HEK293 (cell line): ENCODE data around the gene RASGRP3.

Experiments
- CTCF ChIA-PET: fragments of 350-600 bp; formaldehyde crosslinking; extraction: SDS; loops from one replicate; lab custom pipeline; 2021; ENCODE audit warnings: antibody characterized with exemption; lab: Yijun Ruan, JAX
- POLR2A ChIA-PET: fragments of 300-600 bp; formaldehyde crosslinking; extraction: SDS; loops from one replicate; lab custom pipeline; 2020; ENCODE audit warnings: antibody characterized with exemption, inconsistent platforms; lab: Yijun Ruan, JAX
- H3K27ac ChIP-seq: fragments of 200-500 bp; sonication (Bioruptor generic); 2 replicates; pipeline ENCODE4 v1.5.1; 2014; ENCODE audit warnings: low read depth, low read length, control low read depth, inconsistent platforms; ENCODE audit errors: extremely low read depth
- H3K36me3 ChIP-seq, 2 experiments: fragments of 200-500 bp in 1 of 2; sonication (Bioruptor generic) in 1 of 2; 1 replicate in 1 of 2; 2 replicates in 1 of 2; pipeline ENCODE4 v1.5.1; 2014 to 2017; ENCODE audit warnings: inconsistent platforms in 2 of 2, low read length in 2 of 2; ENCODE audit not compliant: control insufficient read depth in 2 of 2, insufficient read depth in 1 of 2
- H3K4me1 ChIP-seq: fragments of 200-500 bp; sonication (Bioruptor generic); 2 replicates; pipeline ENCODE4 v1.5.1; 2014; ENCODE audit warnings: mild to moderate bottlenecking, low read length, inconsistent platforms; ENCODE audit not compliant: control insufficient read depth, insufficient read depth
- H3K4me3 ChIP-seq: 2 replicates; pipeline ENCODE4 v1.5.1; 2011; ENCODE audit warnings: low read depth, mild to moderate bottlenecking, control low read depth, low read length, moderate library complexity
- H3K9me3 ChIP-seq: fragments of 200-500 bp; sonication (Bioruptor generic); 2 replicates; pipeline ENCODE4 v1.5.1; 2014; ENCODE audit warnings: low read depth, low read length, inconsistent platforms; ENCODE audit not compliant: control insufficient read depth, insufficient read depth
- EGR2 ChIP-seq: fragments of 450-650 bp; formaldehyde crosslinking; IDR thresholded peaks from 2 replicates; pipeline ENCODE4 v1.5.1; 2016; ENCODE audit warnings: low read depth, missing biosample characterization, missing genetic modification characterization
- ELK4 ChIP-seq: IDR thresholded peaks from 2 replicates; pipeline ENCODE4 v1.6.1; 2011; ENCODE audit warnings: mild to moderate bottlenecking, low read depth, low read length, borderline replicate concordance
- PRDM4 ChIP-seq: fragments of 450-650 bp; formaldehyde crosslinking; IDR thresholded peaks from 2 replicates; pipeline ENCODE4 v1.5.1; 2017; ENCODE audit warnings: missing biosample characterization, missing genetic modification characterization
- RBAK ChIP-seq: fragments of 450-650 bp; formaldehyde crosslinking; IDR thresholded peaks from 2 replicates; pipeline ENCODE4 v1.5.1; 2016; ENCODE audit warnings: missing biosample characterization, missing genetic modification characterization
- SP2 ChIP-seq: fragments of 450-650 bp; formaldehyde crosslinking; IDR thresholded peaks from 2 replicates; pipeline ENCODE4 v1.5.1; 2016; ENCODE audit warnings: missing biosample characterization, missing genetic modification characterization
- ZBTB11 ChIP-seq: fragments of 450-650 bp; formaldehyde crosslinking; conservative IDR thresholded peaks from 2 replicates; pipeline ENCODE4 v1.5.1; 2016; ENCODE audit warnings: low read depth, missing biosample characterization, missing genetic modification characterization
- ZBTB44 ChIP-seq: fragments of 450-650 bp; IDR thresholded peaks from 2 replicates; pipeline ENCODE4 v1.5.1; 2018; ENCODE audit warnings: missing biosample characterization, mild to moderate bottlenecking, missing genetic modification characterization
- ZFP3 ChIP-seq: fragments of 450-650 bp; formaldehyde crosslinking; IDR thresholded peaks from 2 replicates; pipeline ENCODE4 v1.5.1; 2016; ENCODE audit warnings: low read depth, missing biosample characterization, missing genetic modification characterization
- ZNF121 ChIP-seq: fragments of 450-650 bp; formaldehyde crosslinking; IDR thresholded peaks from 2 replicates; pipeline ENCODE4 v1.5.1; 2016; ENCODE audit warnings: missing biosample characterization, missing genetic modification characterization
- ZNF140 ChIP-seq: fragments of 450-650 bp; formaldehyde crosslinking; IDR thresholded peaks from 2 replicates; pipeline ENCODE4 v1.5.1; 2016; ENCODE audit warnings: missing biosample characterization, missing genetic modification characterization
- ZNF174 ChIP-seq: fragments of 450-650 bp; formaldehyde crosslinking; IDR thresholded peaks from 2 replicates; pipeline ENCODE4 v1.5.0; 2017; ENCODE audit warnings: missing biosample characterization, mild to moderate bottlenecking, missing genetic modification characterization
- ZNF248 ChIP-seq: fragments of 450-650 bp; formaldehyde crosslinking; IDR thresholded peaks from 2 replicates; pipeline ENCODE4 v1.5.1; 2017; ENCODE audit warnings: missing biosample characterization, missing genetic modification characterization
- ZNF324 ChIP-seq: fragments of 450-650 bp; formaldehyde crosslinking; IDR thresholded peaks from 2 replicates; pipeline ENCODE4 v1.5.1; 2016; ENCODE audit warnings: missing biosample characterization, missing genetic modification characterization
- ZNF341 ChIP-seq: fragments of 450-650 bp; formaldehyde crosslinking; IDR thresholded peaks from 2 replicates; pipeline ENCODE4; 2016; ENCODE audit warnings: low read depth, missing biosample characterization, missing genetic modification characterization
- ZNF350 ChIP-seq: fragments of 450-650 bp; formaldehyde crosslinking; IDR thresholded peaks from 2 replicates; pipeline ENCODE4 v1.5.0; 2017; ENCODE audit warnings: missing biosample characterization, mild to moderate bottlenecking, missing genetic modification characterization
- ZNF354C ChIP-seq: fragments of 450-650 bp; formaldehyde crosslinking; IDR thresholded peaks from 2 replicates; pipeline ENCODE4 v1.5.1; 2016; ENCODE audit warnings: missing biosample characterization, missing genetic modification characterization, low read depth, borderline replicate concordance
- ZNF37A ChIP-seq: fragments of 450-650 bp; IDR thresholded peaks from 2 replicates; pipeline ENCODE4 v1.5.1; 2018; ENCODE audit warnings: missing biosample characterization, missing genetic modification characterization
- ZNF416 ChIP-seq: fragments of 450-650 bp; formaldehyde crosslinking; IDR thresholded peaks from 2 replicates; pipeline ENCODE4 v1.5.1; 2016; ENCODE audit warnings: missing biosample characterization, missing genetic modification characterization
- ZNF426 ChIP-seq: fragments of 450-650 bp; formaldehyde crosslinking; IDR thresholded peaks from 2 replicates; pipeline ENCODE4 v1.5.1; 2017; ENCODE audit warnings: missing biosample characterization, missing genetic modification characterization, mild to moderate bottlenecking, inconsistent platforms, moderate library complexity
- ZNF48 ChIP-seq: fragments of 450-650 bp; formaldehyde crosslinking; IDR thresholded peaks from 2 replicates; pipeline ENCODE4 v1.5.1; 2016; ENCODE audit warnings: missing biosample characterization, missing genetic modification characterization
- ZNF530 ChIP-seq: fragments of 450-650 bp; formaldehyde crosslinking; IDR thresholded peaks from 2 replicates; pipeline ENCODE4 v1.5.1; 2016; ENCODE audit warnings: low read depth, missing biosample characterization, missing genetic modification characterization
- ZNF548 ChIP-seq: fragments of 450-650 bp; formaldehyde crosslinking; IDR thresholded peaks from 2 replicates; pipeline ENCODE4 v1.5.1; 2016; ENCODE audit warnings: missing biosample characterization, missing genetic modification characterization
- ZNF600 ChIP-seq: fragments of 450-650 bp; formaldehyde crosslinking; IDR thresholded peaks from 2 replicates; pipeline ENCODE4 v1.5.1; 2016; ENCODE audit warnings: missing biosample characterization, missing genetic modification characterization
- ZNF621 ChIP-seq: fragments of 450-650 bp; formaldehyde crosslinking; IDR thresholded peaks from 2 replicates; pipeline ENCODE4 v1.5.1; 2017; ENCODE audit warnings: missing biosample characterization, missing genetic modification characterization
- ZNF624 ChIP-seq: fragments of 450-650 bp; formaldehyde crosslinking; IDR thresholded peaks from 2 replicates; pipeline ENCODE4 v1.5.1; 2017; ENCODE audit warnings: missing biosample characterization, missing genetic modification characterization
- ZNF664 ChIP-seq: fragments of 450-650 bp; formaldehyde crosslinking; IDR thresholded peaks from 2 replicates; pipeline ENCODE4 v1.5.1; 2016; ENCODE audit warnings: missing biosample characterization, missing genetic modification characterization
- ZNF670 ChIP-seq: fragments of 450-650 bp; formaldehyde crosslinking; IDR thresholded peaks from 2 replicates; pipeline ENCODE4 v1.5.1; 2016; ENCODE audit warnings: missing biosample characterization, missing genetic modification characterization, low read depth
- ZNF747 ChIP-seq: fragments of 450-650 bp; formaldehyde crosslinking; IDR thresholded peaks from 2 replicates; pipeline ENCODE4 v1.5.1; 2016; ENCODE audit warnings: missing biosample characterization, missing genetic modification characterization
- ZNF776 ChIP-seq: fragments of 450-650 bp; formaldehyde crosslinking; IDR thresholded peaks from 2 replicates; pipeline ENCODE4 v1.5.0; 2017; ENCODE audit warnings: missing biosample characterization, missing genetic modification characterization, borderline replicate concordance
- ZNF785 ChIP-seq: fragments of 450-650 bp; formaldehyde crosslinking; IDR thresholded peaks from 2 replicates; pipeline ENCODE4 v1.5.1; 2016; ENCODE audit warnings: missing biosample characterization, missing genetic modification characterization
- ZSCAN30 ChIP-seq: fragments of 450-650 bp; IDR thresholded peaks from 2 replicates; pipeline ENCODE4 v1.5.1; 2018; ENCODE audit warnings: missing biosample characterization, mild to moderate bottlenecking, missing genetic modification characterization, moderate library complexity

Gene RASGRP3

GRCh38 chr2:33430077-33430476 is 46.4 kb upstream of the RASGRP3 start:
- Histone ChIP-seq H3K9me3 (no peaks in the 10 kb centered on the region), H3K27ac (no peak overlapping the region), H3K36me3 (no peaks in the 10 kb centered on the region), H3K4me1 (no peaks in the 10 kb centered on the region), H3K4me3 (no peak overlapping the region)
- POLR2A ChIA-PET, result no interaction called here
- CTCF ChIA-PET, result interaction anchor here (0.9 to 2.4 kb wide), 4 partner anchors 11 to 34 kb away, joined by 3 to 8 read pairs (median 5); no protein-coding TSS in a partner anchor
- TF ChIP-seq ZNF350 (tag by site-specific recombination), result no peak
- no peak for TF ChIP-seq ZNF426 (tag by site-specific recombination)
- TF ChIP-seq ZFP3 (tag by site-specific recombination), result no peak
- no peak for TF ChIP-seq ZNF530 (tag by site-specific recombination)
- TF ChIP-seq ZNF174, result no peak
- TF ChIP-seq ZNF670, result no peak
- TF ChIP-seq ZNF37A (tag by site-specific recombination), result no peak
- no peak for TF ChIP-seq ZNF600 (tag by site-specific recombination)
- no peak for TF ChIP-seq RBAK
- TF ChIP-seq ZNF624, result no peak
- no peak for TF ChIP-seq ZNF747 (tag by site-specific recombination)
- no peak for TF ChIP-seq ZNF776 (tag by site-specific recombination)
- TF ChIP-seq ZNF140 (tag by site-specific recombination), result no peak
- TF ChIP-seq ZNF121 (tag by site-specific recombination), result no peak
- TF ChIP-seq ZNF548 (tag by site-specific recombination), result no peak
- TF ChIP-seq ZNF248 (tag by site-specific recombination), result no peak
- no peak for TF ChIP-seq ZNF48 (tag by site-specific recombination)
- TF ChIP-seq ZNF664 (tag by site-specific recombination), result no peak
- TF ChIP-seq ZNF341 (tag by site-specific recombination), result no peak
- TF ChIP-seq ZNF785 (tag by site-specific recombination), result no peak

GRCh38 chr2:33430856-33431255 is 45.6 kb upstream of the RASGRP3 start:
- H3K27ac ChIP-seq, result no peak overlapping the region
- ChIA-PET POLR2A (no interaction called here), CTCF (interaction anchor here (0.6 to 2.4 kb wide), 3 partner anchors 10 to 35 kb away, joined by 4 to 8 read pairs (median 4); no protein-coding TSS in a partner anchor)
- no peak overlapping the region for H3K4me3 ChIP-seq
- no peaks in the 10 kb centered on the region for H3K36me3 ChIP-seq
- H3K9me3 ChIP-seq, result no peaks in the 10 kb centered on the region
- H3K4me1 ChIP-seq, result no peaks in the 10 kb centered on the region
- no peak for TF ChIP-seq ELK4
- TF ChIP-seq ZNF621 (tag by site-specific recombination), result no peak
- no peak for TF ChIP-seq EGR2
- TF ChIP-seq ZBTB44 (tag by site-specific recombination), result no peak
- TF ChIP-seq SP2 (tag by site-specific recombination), result no peak
- no peak for TF ChIP-seq PRDM4
- no peak for TF ChIP-seq ZNF324 (tag by site-specific recombination)
- no peak for TF ChIP-seq ZSCAN30 (tag by site-specific recombination)
- no peak for TF ChIP-seq ZNF416 (tag by site-specific recombination)
- TF ChIP-seq ZBTB11 (tag by site-specific recombination), result no peak
- no peak for TF ChIP-seq ZNF354C (tag by site-specific recombination)
